CD4-positive, alpha-beta T cell treated with Interleukin-17A for 1 hour (primary cell): Measurements from ENCODE around the gene UVRAG.

ENCODE experiments used
- DNase-seq: peaks from one replicate; pipeline ENCODE4 v3.0.0-alpha.2; 2020

UVRAG gene

GRCh38 chr11:76131671-76132631, 316.9 kb downstream of the UVRAG start:
- no peak for DNase-seq

DNA sequence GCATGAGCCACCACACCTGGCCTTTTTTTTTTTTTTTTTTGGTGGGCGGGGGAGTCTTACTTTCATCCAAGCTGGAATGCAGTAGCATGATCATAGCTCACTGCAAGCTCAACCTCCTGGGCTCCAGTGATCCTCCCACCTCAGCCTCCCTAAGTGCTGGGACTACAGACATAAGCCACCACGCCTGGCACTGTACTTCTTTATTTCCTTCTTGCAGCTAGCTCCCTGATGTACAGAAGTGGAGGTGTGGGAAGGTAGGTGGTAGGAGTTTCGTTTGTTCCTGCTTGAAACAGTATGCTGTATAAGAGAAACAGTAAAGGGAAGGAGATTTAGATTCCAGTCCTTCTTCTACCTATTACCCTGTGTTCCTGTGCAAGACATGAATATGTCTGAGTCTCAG, 319.2 kb downstream of the UVRAG start:
- DNase-seq, result no peak

- no peak for DNase-seq
These were observed 320.5 kb downstream of the UVRAG start for GRCh38 chr11:76135491-76135890.

DNA sequence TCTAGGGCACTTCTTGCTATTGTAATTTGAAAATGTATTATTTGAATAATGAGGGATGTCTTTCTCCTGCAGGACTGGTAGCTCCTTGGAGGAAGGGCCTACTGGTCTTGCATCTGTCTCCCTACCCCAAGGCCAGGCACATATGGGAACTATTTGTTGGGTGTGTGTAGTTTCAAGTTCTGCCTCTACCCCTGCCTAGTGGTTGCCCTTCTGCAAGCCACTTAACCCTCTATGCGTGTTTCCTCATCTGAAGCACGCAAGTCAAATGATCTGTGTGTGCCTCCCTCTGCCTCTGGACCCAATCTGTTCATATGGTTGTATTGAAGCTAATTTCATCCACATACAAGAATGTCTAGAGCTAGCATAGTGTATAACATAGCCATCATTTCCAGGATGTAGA, 324.3 kb downstream of the UVRAG start:
- no peak for DNase-seq

DNA sequence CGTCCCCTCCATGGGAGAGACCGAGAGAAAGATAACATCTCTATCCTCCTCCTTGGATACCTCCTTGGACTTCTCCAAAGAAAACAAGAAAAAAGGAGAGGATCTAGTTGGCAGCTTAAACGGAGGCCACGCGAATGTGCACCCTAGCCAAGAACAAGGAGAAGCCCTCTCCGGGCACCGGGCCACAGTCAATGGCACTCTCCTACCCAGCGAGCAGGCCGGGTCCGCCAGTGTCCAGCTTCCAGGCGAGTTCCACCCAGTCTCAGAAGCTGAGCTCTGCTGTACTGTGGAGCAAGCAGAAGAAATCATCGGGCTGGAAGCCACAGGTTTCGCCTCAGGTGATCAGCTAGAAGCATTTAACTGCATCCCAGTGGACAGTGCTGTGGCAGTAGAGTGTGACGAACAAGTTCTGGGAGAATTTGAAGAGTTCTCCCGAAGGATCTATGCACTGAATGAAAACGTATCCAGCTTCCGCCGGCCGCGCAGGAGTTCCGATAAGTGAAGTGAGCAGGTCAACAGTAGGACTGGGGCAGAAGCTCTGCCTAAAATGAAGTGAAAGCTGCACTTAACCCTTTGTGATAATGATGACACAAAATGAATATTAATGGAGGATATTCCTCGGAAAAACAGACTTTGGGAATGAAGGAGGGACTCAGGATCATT, 326.0 kb downstream of the UVRAG start:
- no peak for DNase-seq

GRCh38 chr11:76141901-76142588, 327.0 kb downstream of the UVRAG start:
- no peak for DNase-seq

DNA sequence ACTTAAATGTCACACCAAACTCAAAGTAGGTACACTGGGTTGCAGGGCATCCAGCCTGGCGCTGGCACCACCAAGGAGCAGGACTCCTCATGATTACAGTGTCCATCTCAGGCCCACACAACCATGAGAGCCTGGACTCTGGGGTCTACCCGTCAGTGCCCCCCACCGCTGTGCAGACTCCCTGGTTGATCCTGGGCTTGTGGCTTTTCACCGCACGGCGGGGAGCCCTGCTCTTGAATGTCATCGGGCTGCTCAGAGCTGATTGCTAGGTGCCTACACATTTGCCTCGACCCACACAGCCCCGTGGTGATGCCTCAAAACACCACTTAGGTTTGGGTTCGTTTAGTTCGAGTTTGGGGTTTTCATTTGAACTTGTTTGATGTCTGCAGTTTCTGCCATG, 328.3 kb downstream of the UVRAG start:
- no peak for DNase-seq

DNA sequence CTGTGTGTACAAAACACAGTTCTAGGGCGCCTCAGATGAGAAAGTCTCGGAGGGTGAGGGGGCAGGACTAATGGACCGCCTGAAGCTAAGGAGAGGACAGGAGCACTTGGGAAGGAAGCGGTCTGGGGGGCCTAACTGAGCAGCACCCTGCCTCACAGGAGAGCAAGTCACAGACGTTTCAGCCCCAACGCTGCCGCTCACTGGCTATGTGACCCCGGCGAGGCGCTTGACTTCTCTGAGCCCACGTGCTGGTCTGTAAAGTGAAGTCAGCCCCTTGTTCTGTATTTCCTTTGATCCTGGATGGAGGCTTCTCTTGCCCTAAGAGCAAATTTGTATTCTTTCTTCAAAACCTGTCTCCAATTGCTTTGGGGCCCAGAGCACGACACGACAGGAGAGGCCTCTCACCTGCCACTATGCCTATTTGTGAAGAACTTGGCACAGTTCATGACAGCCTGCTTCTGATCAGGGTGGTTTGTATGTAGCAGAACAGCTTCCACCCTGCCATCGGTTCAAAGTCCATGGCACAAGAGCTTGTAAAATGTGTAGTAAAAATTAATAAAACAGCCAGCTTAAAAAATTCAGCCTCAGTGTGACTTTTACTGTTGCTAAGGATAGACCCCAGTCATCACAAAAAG, 332.2 kb downstream of the UVRAG start:
- DNase-seq, result no peak

GRCh38 chr11:76148231-76148630, 333.2 kb downstream of the UVRAG start:
- DNase-seq, result no peak

DNA sequence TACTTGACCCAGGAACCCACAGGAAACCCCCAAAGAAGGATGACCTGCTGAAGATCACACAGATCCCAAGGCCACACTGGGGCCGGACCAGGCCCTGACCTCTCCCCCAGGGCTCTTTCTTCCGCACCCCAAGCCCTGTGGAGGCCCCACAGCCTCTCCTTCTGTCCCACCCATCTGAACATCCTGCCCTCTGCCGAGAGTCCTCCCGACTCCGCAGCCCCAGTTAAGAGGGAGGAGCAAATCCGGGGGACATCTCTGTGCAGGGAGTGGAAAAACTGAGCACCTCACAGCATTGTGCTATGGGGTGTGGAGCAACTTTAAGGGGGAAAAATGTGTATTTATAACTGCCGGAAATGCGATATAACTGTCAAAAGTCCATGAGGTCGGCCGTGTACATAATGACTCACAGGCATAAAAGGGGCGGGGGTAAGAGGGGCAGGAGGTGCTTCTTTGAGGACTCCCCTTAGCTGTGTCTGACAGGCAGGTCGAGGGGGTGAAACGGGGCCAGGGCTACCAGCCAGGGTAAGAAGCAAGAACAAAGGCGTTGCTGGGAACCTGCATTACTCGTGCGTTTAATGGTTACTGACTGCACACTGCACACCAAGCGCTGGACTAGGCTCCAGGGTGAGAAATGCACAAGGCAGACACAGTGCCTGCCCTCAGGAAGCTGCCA, 334.1 kb downstream of the UVRAG start:
- DNase-seq, result no peak

GRCh38 chr11:76149713-76150112, 334.7 kb downstream of the UVRAG start:
- DNase-seq, result no peak

DNA sequence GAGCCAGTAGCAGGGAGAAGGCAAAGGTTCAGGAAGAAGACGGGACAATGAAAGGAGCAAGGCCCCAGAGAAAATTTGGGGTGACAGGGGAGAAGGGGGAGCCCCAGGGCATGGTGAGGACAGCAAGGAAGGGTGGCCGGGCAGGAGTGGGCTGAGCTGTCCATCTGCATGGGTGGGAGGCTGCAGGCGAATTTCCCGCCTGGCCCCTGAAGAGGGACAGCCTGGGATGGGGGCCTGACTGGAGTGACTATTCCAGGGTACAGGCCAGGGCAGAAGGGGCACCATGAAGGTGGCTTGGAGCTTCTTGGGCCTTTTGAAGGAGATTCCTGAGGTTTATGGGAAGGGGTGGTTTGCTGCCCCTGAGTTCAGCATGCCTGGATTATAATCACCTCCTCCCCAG, 335.1 kb downstream of the UVRAG start:
- no peak for DNase-seq

- DNase-seq, result no peak
These were observed 336.6 kb downstream of the UVRAG start for GRCh38 chr11:76151556-76152085.

DNA sequence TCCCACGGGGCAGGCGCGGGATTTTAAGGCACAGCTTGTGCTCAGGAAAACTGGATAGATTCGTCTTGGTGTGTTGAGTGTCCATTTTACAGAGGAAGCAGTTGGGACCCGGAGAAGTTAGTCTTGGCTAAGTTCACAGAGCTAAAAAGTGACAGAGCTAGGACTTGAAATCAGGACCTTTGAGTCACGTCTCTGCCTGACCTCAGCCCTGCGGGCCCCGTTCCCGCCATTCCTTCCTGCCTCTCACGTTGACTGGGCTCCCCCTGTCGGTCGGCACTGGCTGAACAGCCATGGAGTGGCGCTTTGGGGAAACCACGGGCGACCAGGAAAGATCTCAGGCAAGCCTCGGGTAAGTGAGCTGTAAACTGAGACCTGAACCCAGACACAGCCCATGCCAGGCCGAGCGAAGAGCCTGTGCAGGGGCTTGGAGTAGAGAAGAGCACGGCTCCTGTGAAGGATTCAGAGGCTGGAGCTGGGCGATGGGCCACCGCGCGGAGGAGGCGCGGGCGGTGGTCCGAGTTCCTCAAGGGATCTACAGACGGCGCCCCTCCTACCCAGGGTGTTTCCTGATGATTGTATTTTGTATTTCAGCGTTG, 337.2 kb downstream of the UVRAG start:
- DNase-seq, result peak; percentile 75

DNA sequence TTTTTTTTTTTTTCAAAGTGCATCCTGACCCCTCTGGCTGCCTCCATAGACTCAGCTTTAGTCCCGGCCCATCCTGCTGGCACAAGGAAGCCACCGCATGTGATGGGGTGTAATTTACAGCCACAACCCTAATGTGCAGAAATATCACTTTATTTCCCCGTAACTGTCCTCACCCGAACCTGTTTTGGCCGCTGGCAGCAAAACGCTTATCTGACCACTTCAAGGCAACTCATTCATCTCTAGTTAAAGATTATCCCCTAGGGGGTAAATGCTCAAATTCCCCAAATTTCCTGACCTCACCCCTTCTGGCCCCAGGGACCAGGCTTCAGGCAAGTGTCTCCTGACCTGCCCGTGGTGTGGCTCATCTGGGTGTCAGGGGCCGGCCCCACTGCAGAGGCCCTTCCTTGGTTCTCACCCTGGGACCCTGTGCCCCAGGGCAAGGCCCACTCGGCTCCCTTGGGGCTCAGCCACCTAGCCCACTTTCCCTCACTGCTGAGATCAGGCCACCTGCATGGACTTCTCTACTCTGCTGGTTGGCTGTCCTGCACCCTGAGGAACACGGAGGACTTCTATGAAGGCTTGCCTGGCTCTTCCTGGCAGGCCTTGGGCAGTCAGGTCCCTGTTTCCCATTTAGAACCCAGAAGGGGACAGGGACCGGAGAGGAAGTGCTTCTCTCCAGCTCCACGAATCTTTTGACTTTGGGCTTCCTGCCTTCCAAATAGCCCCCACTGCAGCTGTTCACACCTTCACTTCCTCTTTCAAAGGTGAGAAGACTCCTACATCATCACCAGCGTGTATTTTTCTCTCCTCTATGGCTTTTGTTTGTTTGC, 337.9 kb downstream of the UVRAG start:
- peak; percentile 37 for DNase-seq

- DNase-seq, result no peak
These were observed 338.5 kb downstream of the UVRAG start for GRCh38 chr11:76153571-76153923.

DNA sequence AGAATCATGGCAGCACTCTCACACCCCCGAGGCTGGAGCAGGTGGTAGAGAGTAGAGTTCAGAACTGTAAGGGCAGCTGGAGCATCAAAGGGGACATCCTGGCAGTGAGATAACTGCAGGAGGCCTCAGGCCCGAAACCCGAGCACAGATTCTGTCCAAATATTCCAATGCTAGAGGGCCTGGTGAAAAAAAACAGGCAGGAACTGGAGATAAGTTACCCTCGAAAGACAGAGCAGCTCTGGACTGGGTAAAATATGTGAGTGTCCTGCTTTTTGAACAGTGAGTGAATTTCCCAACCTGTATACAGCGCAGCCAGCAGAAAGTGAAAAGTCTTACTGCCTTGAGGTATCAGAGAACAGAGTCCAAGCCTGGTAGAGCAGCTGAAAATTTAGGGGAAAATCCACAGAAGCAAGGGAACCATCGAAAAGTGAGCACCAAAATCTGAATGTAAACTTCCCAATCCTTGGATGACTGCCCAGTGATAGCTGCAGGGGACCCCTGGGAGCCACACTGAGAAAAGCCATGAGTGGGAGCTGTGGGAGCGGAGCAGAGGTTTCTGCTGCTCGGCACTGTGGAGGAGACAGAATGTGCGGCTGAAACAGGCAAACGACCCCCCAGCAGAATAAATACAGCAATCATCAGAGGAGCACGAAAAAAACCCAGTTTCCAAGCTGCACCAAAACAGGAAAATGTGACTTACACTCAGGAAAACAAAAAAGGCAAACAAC, 340.7 kb downstream of the UVRAG start:
- no peak for DNase-seq

DNA sequence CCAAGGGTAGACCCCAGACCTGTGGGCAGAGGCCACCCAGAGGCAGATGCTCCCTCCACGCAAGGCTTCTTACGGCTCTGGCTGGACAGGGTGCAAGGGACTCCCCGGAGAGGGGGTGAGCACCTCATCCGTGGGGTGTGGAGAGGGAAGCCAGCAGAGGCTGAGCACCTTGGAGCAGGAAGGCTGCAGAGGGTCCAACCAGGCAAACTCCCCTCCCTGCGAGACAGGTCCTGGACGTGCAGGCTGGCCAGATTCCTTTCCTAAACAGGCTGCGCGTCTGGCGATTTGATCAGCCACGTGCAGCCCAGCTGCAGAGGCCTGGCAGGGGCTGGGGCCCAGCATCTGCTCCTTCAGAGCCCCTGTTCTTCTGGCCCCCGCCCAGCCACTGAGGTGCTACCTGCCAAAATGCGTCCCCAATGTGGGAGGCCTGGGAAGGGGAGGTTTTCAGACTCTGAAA, 342.0 kb downstream of the UVRAG start:
- no peak for DNase-seq

DNA sequence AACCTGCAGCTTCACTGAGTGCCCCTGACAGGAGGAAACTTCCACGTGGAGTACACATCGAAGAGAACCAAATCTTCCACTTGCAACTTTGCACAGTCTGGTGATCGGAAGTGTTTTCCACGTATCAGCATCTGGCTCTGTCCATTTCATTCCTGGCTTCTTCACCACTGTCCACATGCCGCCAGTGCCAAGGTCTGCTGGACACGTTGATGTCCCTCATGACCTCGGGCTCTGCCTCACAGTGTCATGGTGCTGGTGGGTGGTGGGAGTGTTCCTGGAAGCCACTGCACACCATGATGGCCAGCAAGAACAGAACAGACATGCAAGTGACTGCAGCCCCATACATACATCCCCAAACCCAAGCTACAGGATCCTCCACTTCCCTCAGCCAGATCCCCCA, 342.9 kb downstream of the UVRAG start:
- DNase-seq, result no peak
